HCT116 (cell line): ENCODE measurements around the gene CFAP74.

Experiments used
- CBX3 ChIP-seq: IDR thresholded peaks from 2 replicates; pipeline ENCODE4 v1.6.1; 2012; ENCODE audit warnings: low read depth
- CEBPB ChIP-seq: IDR thresholded peaks from 2 replicates; pipeline ENCODE4 v1.6.1; 2012; ENCODE audit warnings: low read depth
- CTCF ChIP-seq, 3 experiments: fragments of 200-600 bp in 1 of 3; sonication (generic) in 1 of 3; IDR thresholded peaks in 2 of 3; conservative IDR thresholded peaks in 1 of 3; 2 replicates each; pipeline ENCODE4 v1.5.1; 2012 to 2017; ENCODE audit warnings: low read depth in 2 of 3, low read length in 2 of 3, antibody characterized with exemption in 1 of 3, borderline replicate concordance in 1 of 3, control low read depth in 1 of 3, mild to moderate bottlenecking in 1 of 3, mixed read lengths in 1 of 3, mixed run types in 1 of 3, moderate library complexity in 1 of 3; ENCODE audit not compliant: insufficient read depth in 1 of 3
- ELF1 ChIP-seq: IDR thresholded peaks from 2 replicates; pipeline ENCODE4 v1.6.1; 2012; ENCODE audit warnings: low read depth, borderline replicate concordance
- EZH2 ChIP-seq: fragments of 200-600 bp; sonication (generic); IDR thresholded peaks from 2 replicates; pipeline ENCODE4 v1.6.1; 2017; ENCODE audit warnings: antibody characterized with exemption, mixed run types
- EZH2phosphoT487 ChIP-seq: fragments of 200-600 bp; IDR thresholded peaks from 2 replicates; pipeline ENCODE4 v1.6.1; 2018; ENCODE audit warnings: antibody characterized with exemption, borderline replicate concordance
- POLR2A ChIP-seq: IDR thresholded peaks from 2 replicates; pipeline ENCODE4 v1.7.0; 2011; ENCODE audit warnings: borderline replicate concordance; ENCODE audit not compliant: insufficient read depth, insufficient read length; ENCODE audit errors: extremely low read depth
- POLR2AphosphoS5 ChIP-seq: IDR thresholded peaks from 2 replicates; pipeline ENCODE4 v1.6.1; 2011; ENCODE audit warnings: mild to moderate bottlenecking, low read depth, low read length, moderate library complexity
- RAD21 ChIP-seq: IDR thresholded peaks from 2 replicates; pipeline ENCODE4 v1.6.1; 2012; ENCODE audit warnings: low read depth, mild to moderate bottlenecking
- REST ChIP-seq: IDR thresholded peaks from 2 replicates; pipeline ENCODE4 v1.6.1; 2012; ENCODE audit warnings: low read depth
- SIN3A ChIP-seq: IDR thresholded peaks from 2 replicates; pipeline ENCODE4 v1.6.1; 2012; ENCODE audit warnings: low read depth
- YY1 ChIP-seq: IDR thresholded peaks from 2 replicates; pipeline ENCODE4 v1.6.1; 2011; ENCODE audit warnings: low read length, low read depth, moderate library complexity, mild to moderate bottlenecking; ENCODE audit not compliant: insufficient replicate concordance; ENCODE audit errors: extremely low read depth
- TF ChIP-seq, protein P1 (sequence below): IDR thresholded peaks from 2 replicates; pipeline ENCODE4 v1.6.1; 2011; ENCODE audit warnings: mild to moderate bottlenecking, low read length, moderate library complexity; ENCODE audit not compliant: insufficient replicate concordance; ENCODE audit errors: extremely low read depth
- TF ChIP-seq, protein P2 (sequence below): IDR thresholded peaks from 2 replicates; pipeline ENCODE4 v1.6.1; 2012

- TF ChIP-seq POLR2AphosphoS5 (no peak), ELF1 (no peak), CTCF (IDR thresholded peaks at IDR 0.05 in 2 of 3, conservative IDR thresholded peaks at IDR 0.05 in 1 of 3; ENCODE audit: borderline replicate concordance in 1 of 3, insufficient read depth in 1 of 3, low read depth in 2 of 3, low read length in 2 of 3) (no peak), POLR2A (no peak), EZH2phosphoT487 (no peak), SIN3A (no peak), CBX3 (no peak), REST (no peak), CEBPB (no peak), EZH2 (no peak), RAD21 (no peak), YY1 (no peak)
- TF ChIP-seq, protein P1, sequence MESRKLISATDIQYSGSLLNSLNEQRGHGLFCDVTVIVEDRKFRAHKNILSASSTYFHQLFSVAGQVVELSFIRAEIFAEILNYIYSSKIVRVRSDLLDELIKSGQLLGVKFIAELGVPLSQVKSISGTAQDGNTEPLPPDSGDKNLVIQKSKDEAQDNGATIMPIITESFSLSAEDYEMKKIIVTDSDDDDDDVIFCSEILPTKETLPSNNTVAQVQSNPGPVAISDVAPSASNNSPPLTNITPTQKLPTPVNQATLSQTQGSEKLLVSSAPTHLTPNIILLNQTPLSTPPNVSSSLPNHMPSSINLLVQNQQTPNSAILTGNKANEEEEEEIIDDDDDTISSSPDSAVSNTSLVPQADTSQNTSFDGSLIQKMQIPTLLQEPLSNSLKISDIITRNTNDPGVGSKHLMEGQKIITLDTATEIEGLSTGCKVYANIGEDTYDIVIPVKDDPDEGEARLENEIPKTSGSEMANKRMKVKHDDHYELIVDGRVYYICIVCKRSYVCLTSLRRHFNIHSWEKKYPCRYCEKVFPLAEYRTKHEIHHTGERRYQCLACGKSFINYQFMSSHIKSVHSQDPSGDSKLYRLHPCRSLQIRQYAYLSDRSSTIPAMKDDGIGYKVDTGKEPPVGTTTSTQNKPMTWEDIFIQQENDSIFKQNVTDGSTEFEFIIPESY: no peak
- TF ChIP-seq, protein P2, sequence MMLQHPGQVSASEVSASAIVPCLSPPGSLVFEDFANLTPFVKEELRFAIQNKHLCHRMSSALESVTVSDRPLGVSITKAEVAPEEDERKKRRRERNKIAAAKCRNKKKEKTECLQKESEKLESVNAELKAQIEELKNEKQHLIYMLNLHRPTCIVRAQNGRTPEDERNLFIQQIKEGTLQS: no peak
Measured at GRCh38 chr1:1927751-1928150, 75.8 kb downstream of the CFAP74 start.
